ENCODE results near the gene PIM3.

Gene PIM3

GRCh38 chr22:49928555-49929210 lies 31.9 kb upstream of the PIM3 start:
- DNase-seq: no peak

- DNase-seq: peak; percentile 61
Measured at GRCh38 chr22:49929211-49929979, 31.2 kb upstream of the PIM3 start.

- no peak for DNase-seq
Measured at GRCh38 chr22:49929994-49930575, 30.5 kb upstream of the PIM3 start.

DNA sequence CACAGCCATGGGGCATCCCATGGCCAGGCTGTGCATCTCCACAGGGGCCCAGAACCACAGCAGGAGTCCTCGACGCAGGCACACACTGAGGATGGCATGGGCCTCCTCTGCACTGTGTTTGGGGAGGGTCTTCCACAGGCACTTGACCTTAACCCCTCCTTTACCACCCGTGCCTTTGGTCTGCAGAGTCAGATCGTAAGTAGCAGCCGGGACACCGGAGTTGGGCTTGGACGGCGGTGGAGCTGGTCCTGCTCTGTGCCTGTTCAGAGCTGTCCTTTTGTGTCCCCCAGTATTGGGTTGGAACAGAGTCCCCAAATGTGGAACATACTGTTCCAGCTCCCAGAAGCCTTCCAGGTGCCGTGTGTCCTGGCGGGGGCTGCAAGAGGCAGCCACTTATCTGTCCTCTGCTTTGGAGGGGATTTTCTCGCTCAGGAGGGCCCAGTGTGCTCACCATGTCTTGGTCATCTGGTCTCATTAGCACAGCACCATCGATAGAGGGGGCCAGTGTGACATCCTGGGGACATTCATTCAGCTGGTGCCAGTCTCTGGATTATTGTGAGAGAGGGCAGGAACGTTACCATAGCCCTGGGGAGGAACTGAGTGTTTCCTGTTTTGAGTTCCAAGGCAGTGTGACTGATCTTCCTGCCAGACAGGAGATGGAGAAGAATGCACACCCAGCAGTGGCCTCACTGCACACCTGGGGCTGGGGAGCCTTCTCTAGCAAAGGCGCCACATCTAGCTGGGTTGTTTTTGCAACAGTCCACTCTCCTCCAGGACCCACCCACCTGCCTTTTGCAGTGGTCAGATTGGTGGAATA lies 29.8 kb upstream of the PIM3 start:
- DNase-seq: peak; percentile 63

DNA sequence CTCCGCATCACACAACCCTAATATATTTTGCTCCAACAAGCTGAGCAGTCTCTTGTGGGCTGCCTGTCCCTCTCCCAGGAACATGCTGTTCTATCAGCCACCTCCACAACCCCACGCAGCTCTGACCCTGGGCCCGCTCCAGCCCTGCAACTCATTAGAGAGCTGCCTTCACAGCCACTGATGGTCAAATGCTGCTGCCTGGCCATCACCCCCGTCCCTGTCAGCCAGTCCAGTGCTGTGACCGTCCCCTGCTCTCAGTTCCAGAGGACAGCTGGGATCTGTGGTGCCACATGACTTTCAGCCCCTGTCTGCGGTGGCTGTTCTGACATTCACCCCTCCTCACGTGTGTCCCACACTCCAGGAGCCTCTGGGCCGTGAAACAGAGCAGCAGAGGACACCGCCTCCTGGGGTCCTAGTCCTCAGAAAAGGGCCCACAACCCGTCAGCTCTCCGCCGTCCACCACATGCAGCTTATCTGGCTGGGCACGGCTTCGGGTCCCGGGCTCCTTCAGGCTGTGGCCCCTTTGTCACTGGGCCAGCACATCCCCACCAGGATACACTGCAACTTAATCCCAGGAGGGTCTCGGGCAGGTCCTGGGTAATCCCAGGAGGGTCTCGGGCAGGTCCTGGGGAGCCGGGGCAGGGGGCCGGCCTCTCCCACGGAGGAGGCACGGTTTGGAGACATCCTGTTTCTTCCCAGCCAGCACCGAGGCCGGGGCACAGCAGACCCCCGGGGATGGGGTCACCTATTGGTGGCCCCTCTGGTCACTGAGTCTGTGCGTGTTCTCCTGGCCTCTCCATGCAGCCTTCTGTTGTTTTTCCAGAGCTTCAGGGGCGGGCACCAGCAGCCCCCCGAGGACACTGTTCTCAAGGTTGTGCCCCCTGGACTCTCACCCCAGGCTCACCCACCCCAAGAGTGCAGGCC lies 27.1 kb upstream of the PIM3 start:
- DNase-seq: no peak

GRCh38 chr22:49934160-49934890 lies 26.2 kb upstream of the PIM3 start:
- peak; percentile 56 for DNase-seq

DNA sequence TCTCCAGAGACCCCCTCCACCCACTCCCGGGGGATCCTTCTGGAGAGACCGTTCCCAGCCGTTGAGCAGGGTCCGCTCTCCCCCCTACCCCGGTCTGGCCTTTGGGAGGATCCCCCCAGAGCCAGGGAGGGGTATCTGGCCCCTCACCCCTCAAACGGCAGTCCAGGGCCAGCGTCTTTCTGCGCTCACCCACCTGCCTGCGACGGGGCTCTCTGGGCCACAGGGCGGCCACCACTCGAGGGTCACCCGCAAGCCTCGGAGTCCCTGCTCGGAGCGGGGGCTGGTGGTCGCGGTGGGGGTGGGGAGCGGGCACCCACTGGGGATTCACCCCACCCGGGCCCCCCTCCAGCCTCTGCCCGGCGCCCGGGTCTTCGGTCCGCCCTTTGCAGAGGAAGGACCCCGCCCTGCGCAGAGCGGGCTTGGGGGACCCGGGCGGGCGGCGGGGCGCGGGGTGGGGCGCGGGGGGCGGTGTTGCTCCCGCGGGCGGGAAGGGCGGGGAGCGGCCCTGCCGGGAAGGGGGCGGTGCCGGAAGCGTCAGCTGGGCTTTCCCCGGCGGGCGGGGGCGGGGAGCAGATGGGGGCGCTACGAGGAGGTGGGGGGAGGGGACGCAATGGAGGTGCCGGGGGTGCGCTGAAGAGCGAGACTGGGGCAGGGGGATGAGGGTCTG lies 25.5 kb upstream of the PIM3 start:
- DNase-seq: peak; percentile 72

DNA sequence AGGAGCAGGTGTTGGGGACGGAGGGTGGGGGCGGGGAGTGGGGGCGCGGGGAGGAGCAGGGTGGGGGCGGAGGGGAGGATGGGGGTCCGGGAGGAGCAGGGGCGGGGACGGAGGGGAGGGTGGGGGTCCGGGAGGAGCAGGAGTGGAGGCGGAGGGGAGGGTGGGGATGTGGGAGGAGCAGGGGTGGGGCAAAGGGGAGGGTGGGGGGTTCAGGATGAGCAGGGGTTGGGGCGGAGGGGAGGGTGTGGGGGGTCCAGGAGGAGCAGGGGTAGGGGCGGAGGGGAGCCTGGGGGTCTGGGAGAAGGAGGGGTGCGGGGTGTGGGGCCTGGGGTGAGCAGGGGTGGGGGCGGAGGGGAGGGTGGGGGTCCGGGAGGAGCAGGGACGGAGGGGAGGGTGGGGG lies 25.0 kb upstream of the PIM3 start:
- DNase-seq: peak; percentile 64

GRCh38 chr22:49936018-49936972 lies 24.3 kb upstream of the PIM3 start:
- DNase-seq: peak; percentile 71

GRCh38 chr22:49936973-49937757 lies 23.4 kb upstream of the PIM3 start:
- DNase-seq: peak; percentile 30

- no peak for DNase-seq
Measured at GRCh38 chr22:49937758-49938564, 22.6 kb upstream of the PIM3 start.

- no peak for DNase-seq
Measured at GRCh38 chr22:49938565-49939136, 21.9 kb upstream of the PIM3 start.

GRCh38 chr22:49941507-49942316 lies 18.9 kb upstream of the PIM3 start:
- DNase-seq: no peak

DNA sequence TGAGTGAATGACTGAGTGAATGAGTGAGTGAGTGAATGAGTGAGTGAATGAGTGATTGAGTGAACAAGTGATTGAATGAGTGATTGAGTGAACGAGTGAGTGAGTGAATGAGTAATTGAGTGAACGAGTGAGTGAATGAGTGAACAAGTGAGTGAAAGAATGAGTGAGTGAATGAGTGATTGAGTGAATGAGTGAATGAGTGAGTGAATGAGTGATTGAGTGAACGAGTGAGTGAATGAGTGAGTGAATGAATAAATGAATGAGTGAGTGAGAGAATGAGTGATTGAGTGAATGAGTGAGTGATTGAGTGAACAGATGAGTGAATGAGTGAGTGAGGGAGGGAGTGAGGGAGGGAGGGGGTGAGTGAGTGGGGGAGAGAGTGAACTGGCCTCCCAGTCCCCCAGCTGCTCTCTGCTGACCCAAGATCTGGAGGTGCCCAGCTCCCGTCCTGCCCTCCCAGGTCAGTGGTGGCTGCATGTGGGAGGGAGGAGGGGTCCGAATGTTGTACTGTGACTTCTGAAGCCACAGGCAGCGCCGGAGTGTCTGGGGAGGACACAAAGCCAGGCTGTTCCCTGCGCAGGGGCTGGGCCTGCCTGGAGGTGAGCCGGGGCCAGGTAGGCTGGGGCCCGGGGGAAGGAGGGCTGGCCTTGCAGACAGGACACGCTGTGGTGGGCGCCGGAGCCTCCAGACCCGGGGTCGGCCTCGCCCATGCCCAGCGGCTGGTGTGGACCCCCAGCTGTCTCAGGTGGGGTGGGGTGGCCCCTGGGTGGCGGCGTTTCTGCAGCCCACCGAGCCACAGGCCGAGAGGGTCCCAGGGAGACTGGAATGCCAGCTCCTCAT lies 17.8 kb upstream of the PIM3 start:
- DNase-seq: peak; percentile 29

DNA sequence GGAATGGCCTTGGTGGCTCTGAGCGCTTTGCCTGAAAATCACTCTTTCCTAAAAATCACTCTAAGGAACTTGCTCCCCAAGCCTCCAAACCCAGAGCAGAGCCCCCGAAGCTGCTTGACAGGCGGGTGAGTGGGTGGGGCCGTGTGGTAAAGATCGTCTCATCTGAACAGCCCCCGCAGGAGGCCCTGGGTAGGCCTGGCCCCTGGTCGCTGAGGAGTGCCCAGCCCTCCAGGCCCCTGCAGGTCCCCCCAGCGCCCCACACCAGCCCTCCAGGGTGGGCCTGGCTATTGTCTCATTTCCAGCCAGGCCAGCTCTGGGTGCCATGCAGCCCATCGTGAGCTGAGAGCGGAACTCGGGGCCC lies 17.2 kb upstream of the PIM3 start:
- DNase-seq: no peak

Data from NCI-H82 (cell line).